GM12892 (cell line): Measurements from ENCODE around the gene TBC1D2B.

Source experiments
- POLR2A ChIP-seq: IDR thresholded peaks from 2 replicates; pipeline ENCODE4 v1.6.1; 2011; ENCODE audit warnings: low read depth, low read length, control low read depth
- POLR2AphosphoS5 ChIP-seq: IDR thresholded peaks from 2 replicates; pipeline ENCODE4 v1.6.1; 2011; ENCODE audit warnings: low read depth, low read length, control low read depth
- TAF1 ChIP-seq: IDR thresholded peaks from 2 replicates; pipeline ENCODE4 v1.6.1; 2011; ENCODE audit warnings: low read depth, mild to moderate bottlenecking, control low read depth, low read length, borderline replicate concordance

- TF ChIP-seq POLR2A: no peak
- TF ChIP-seq POLR2AphosphoS5: no peak
- TF ChIP-seq TAF1: no peak
Measured at GRCh38 chr15:78048628-78048920, 28.9 kb downstream of the TBC1D2B start.
